ENCODE results near the gene WAPL.

The WAPL gene

GRCh38 chr10:86436963-86437362 is 84.6 kb downstream of the WAPL start:
- FAIRE-seq = peak; percentile 6
- DNase-seq (ENCODE audit: insufficient read length, low spot score) = no peak
- no peak for TF ChIP-seq POLR2A (IDR thresholded peaks at IDR 0.05; ENCODE audit: low read depth, low read length)

GRCh38 chr10:86434656-86435055 is 86.9 kb downstream of the WAPL start:
- DNase-seq (ENCODE audit: insufficient read length, low spot score) (no peak), FAIRE-seq (peak; percentile 20)
- TF ChIP-seq POLR2A (IDR thresholded peaks at IDR 0.05; ENCODE audit: low read depth, low read length) = no peak

- DNase-seq (ENCODE audit: insufficient read length, low spot score) = no peak
- FAIRE-seq = no peak
- no peak for TF ChIP-seq POLR2A (IDR thresholded peaks at IDR 0.05; ENCODE audit: low read depth, low read length)
Measured at GRCh38 chr10:86423739-86424138, 97.9 kb downstream of the WAPL start.

- no peak for FAIRE-seq
Measured at GRCh38 chr10:86419101-86419500, 102.5 kb downstream of the WAPL start.

GRCh38 chr10:86415583-86415982 is 106.0 kb downstream of the WAPL start:
- no peak for TF ChIP-seq POLR2A (IDR thresholded peaks at IDR 0.05; ENCODE audit: low read depth, low read length)
- DNase-seq (ENCODE audit: insufficient read length, low spot score) (no peak), FAIRE-seq (no peak)

More at GRCh38 chr10:86419101-86419500, 102.5 kb downstream of the WAPL start:
- no peak for DNase-seq (ENCODE audit: insufficient read length, low spot score)
- no peak for TF ChIP-seq POLR2A (IDR thresholded peaks at IDR 0.05; ENCODE audit: low read depth, low read length)

GRCh38 chr10:86415116-86415515 is 106.5 kb downstream of the WAPL start:
- TF ChIP-seq POLR2A (IDR thresholded peaks at IDR 0.05; ENCODE audit: low read depth, low read length) = no peak
- DNase-seq (ENCODE audit: insufficient read length, low spot score) (no peak), FAIRE-seq (no peak)

- TF ChIP-seq POLR2A (IDR thresholded peaks at IDR 0.05; ENCODE audit: low read depth, low read length) = no peak
- FAIRE-seq (no peak), DNase-seq (ENCODE audit: insufficient read length, low spot score) (no peak)
Measured at GRCh38 chr10:86413046-86413728, 108.4 kb downstream of the WAPL start.

GRCh38 chr10:86411852-86412560 is 109.6 kb downstream of the WAPL start:
- no peak for TF ChIP-seq POLR2A (IDR thresholded peaks at IDR 0.05; ENCODE audit: low read depth, low read length)
- no peak for FAIRE-seq
- no peak for DNase-seq (ENCODE audit: insufficient read length, low spot score)

GRCh38 chr10:86411281-86411841 is 110.2 kb downstream of the WAPL start:
- no peak for TF ChIP-seq POLR2A (IDR thresholded peaks at IDR 0.05; ENCODE audit: low read depth, low read length)

GRCh38 chr10:86410542-86411124 is 111.0 kb downstream of the WAPL start:
- no peak for DNase-seq (ENCODE audit: insufficient read length, low spot score)
- TF ChIP-seq POLR2A (IDR thresholded peaks at IDR 0.05; ENCODE audit: low read depth, low read length) = no peak
- no peak for FAIRE-seq

More at GRCh38 chr10:86411281-86411841, 110.2 kb downstream of the WAPL start:
- DNase-seq (ENCODE audit: insufficient read length, low spot score) (no peak), FAIRE-seq (peak; percentile 89)

- no peak for FAIRE-seq
- no peak for DNase-seq (ENCODE audit: insufficient read length, low spot score)
- TF ChIP-seq POLR2A (IDR thresholded peaks at IDR 0.05; ENCODE audit: low read depth, low read length) = no peak
Measured at GRCh38 chr10:86409183-86409582, 112.4 kb downstream of the WAPL start.

GRCh38 chr10:86403183-86403797 is 118.3 kb downstream of the WAPL start:
- no peak for FAIRE-seq
- TF ChIP-seq POLR2A (IDR thresholded peaks at IDR 0.05; ENCODE audit: low read depth, low read length) = no peak
- DNase-seq (ENCODE audit: insufficient read length, low spot score) = no peak

- no peak for TF ChIP-seq POLR2A (IDR thresholded peaks at IDR 0.05; ENCODE audit: low read depth, low read length)
- FAIRE-seq = no peak
- DNase-seq (ENCODE audit: insufficient read length, low spot score) = no peak
Measured at GRCh38 chr10:86402283-86402941, 119.2 kb downstream of the WAPL start.
